CD4-positive, alpha-beta T cell treated with Interferon gamma for 1 hour (primary cell): ENCODE results near the gene THEMIS.
"Not testable (repeated sequence)": the region's sequence is repeated elsewhere in the genome, so short reads cannot be mapped to it uniquely, and the experiment has no call there.

Source experiments
- DNase-seq: peaks from one replicate; pipeline ENCODE4 v3.0.0-alpha.2; 2020

The THEMIS gene

DNA sequence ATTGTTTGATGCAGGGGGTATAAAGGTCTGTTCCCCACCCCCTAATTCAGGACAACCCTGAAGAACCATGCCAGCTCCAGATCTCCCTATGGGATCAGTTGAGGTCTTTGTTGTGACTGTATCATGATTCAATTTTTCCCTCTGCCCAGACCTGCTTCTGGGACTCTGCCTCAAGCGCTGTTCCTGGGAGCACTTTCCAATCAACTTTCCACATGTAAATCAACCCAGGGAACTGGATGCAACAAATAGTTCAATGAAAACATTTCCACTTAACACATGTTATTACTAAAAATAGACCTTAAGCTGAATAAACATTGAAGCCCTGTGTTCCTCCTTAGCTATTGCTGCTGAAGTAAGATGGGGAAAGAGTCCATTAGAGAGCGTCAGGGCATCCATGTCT lies 184.4 kb downstream of the THEMIS start:
- DNase-seq, result no peak

DNA sequence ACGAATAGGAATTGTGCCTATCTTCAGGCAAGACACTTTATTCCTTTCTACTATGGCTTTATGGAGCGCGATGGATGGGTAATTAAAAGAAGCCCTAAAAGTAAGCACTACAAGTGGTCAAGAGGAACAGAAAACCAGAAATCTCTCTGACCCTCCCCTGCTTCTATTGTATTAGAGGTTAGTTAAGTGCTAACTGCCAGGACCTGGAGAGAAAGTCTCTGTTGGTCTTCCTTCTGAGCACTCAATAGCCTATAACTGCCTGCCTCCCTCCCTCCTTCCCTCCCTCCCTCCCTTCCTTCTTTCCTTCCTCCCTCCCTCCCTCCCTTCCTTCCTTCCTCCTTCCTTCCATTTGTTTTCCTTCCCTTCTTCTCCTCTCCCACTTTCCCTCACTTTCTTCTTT lies 190.2 kb downstream of the THEMIS start:
- DNase-seq, result no peak

DNA sequence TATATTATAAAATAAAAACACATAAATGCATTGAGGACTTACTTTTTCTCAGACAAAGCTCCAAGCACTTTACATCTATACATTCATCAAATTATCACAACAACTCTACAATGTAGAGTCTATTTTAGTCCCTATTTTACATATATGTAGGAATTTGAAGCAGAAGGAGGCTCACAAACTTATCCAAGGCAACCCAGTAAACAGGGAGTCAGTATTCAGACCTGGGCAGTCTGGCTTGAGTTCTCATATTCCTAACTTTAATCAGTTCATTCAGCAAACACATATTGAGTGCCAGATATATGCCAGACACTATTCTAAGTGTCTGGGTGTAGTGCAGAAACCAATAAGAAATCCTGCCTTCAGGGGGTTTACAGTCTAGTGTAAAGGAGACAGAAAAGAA lies 194.6 kb downstream of the THEMIS start:
- no peak for DNase-seq

DNA sequence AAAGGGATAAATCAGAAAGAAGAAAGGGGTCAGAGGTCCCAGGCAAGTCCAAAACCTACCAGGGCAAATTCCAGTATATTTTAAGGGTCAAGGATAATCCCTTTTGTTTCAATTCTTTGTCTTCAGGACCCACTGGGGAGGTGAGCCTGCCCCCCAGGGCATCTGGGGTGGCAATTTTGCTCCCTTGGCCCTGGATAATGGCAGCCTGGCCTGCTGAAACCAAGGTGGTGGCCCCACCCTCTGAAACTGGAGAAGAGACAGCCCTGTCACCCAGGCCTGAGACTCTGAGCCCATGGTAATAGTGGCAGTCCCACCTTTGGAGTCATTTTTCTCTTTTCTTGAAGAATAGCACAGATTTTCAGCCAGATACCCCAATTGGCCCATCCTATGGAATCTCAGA lies 205.8 kb downstream of the THEMIS start:
- no peak for DNase-seq

DNA sequence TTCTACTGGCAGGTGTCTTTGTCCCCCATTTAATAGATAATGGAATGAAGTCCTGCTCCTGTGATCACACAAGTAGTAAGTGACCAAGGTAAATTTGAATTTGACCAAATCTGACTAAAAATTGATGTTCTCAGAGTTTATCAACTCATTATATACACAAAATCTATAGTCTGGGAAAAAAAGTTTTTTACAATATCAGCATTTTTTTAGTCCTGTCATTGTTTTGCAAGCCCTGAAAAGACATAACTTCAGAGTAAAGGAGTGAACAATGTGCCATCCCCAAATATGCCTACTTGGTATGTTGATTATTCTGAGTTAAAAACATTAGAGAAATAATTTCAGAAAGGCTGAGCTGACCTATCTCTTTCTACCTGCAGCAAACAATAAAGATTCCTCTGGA lies 209.7 kb downstream of the THEMIS start:
- DNase-seq, result no peak

DNA sequence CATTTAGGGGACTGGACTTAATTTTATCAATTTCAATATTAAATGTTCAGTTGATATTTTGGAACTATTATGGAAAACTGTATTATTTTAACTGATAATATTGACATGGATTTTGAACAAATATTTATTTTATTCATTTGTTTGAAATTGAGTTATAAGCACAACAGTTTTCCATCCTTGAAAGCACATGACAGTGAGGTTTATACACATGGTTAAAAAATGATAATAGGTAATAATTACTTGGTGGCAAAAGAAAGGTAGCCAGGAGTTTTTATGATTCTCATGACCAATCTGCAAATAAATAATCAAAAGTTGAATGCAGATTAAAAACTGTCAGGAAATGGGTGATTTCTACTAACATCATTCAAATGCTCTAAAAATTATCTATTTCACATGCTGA lies 210.3 kb downstream of the THEMIS start:
- DNase-seq, result no peak

DNA sequence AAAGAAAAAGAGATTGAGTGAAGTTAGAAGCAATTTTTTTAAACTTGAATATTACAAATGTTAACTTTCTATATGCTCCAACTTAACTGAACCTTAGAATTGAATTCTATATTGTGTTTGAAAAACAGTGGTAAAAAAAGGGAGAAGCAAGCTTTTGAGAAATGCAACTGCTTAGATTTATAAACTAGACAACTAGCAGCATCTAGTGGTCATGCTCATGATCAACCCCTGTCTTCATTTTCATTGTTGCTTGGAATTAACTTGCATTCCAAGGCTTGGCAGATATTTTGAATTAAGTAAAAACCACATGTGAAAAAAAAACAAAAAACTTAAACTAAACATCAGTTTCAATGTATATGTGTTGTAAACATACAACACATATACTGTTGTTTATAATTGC lies 210.8 kb downstream of the THEMIS start:
- no peak for DNase-seq

DNA sequence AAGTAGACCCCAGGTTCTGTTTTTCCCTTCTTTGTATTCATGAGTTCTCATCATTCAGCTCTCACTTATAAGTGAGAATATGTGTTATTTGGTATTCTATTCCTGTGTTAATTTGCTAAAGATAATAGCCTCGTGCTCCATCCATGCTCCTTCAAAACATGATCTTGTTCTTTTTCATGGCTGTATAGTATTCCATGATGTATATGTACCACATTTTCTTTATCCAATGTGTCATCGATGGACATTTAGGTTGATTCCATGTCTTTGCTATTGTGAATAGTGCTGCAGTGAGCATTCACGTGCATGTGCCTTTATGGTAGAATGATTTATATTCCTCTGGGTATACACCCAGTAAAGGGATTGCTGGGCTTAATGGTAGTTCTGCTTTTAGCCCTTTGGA lies 213.4 kb downstream of the THEMIS start:
- DNase-seq, result not testable (repeated sequence)

DNA sequence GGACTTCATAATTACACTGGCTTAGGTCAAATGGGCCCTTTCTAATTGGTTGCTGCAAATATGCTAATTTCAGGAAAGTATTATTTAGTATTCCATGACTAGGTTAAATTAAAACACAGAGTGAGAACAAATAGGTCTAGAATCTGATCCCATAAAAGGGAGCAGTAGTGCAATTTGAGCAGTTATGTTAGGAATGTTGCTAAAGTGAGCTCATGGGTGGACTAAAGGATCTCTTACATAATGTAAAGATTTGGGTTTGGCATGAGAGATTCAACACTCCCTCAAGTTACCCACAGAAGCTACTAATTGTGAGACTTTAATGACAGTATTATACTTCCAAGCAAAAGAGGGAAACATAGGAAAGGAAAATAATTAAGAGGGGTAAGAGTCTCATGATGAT lies 214.8 kb downstream of the THEMIS start:
- no peak for DNase-seq

DNA sequence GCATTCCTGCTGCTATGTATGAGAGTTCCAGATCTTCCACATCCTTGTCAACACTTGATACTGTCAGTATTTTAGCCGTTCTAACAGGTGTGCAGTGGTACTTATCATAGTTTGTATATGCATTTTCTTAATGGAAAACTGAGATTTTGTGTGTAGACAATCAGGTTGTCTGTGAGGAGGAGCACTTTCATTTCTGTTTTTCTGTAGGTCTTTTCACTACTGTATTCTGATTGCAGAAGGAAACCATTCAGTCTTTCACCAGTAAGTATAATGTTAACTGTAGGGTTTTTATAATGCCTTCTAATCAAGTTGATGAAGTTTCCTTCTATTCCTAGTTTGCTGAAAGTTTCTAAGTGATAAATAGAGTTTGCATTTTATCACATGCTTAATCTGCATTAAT lies 216.4 kb downstream of the THEMIS start:
- DNase-seq, result no peak
